A172 (cell line): ENCODE data around the gene GZMM. TPM values are rescaled to one million over a fixed set of nuclear protein-coding genes. Genes with fewer than 3 reads are reported as not detected.

Source experiments
- DNase-seq: peaks from one replicate; pipeline ENCODE4 v3.0.0-alpha.2; 2015; ENCODE audit warnings: low spot score
- total RNA-seq: library from RNA; depleted of rRNA; stranded (reverse); fragments of >200 nt; shearing (Covaris generic); gene quantifications from 2 replicates; pipeline ENCODE4 v1.2.3, GENCODE V29; 2014; rRNA removed

The GZMM gene
- total RNA-seq = not detected in 2 replicates

DNA sequence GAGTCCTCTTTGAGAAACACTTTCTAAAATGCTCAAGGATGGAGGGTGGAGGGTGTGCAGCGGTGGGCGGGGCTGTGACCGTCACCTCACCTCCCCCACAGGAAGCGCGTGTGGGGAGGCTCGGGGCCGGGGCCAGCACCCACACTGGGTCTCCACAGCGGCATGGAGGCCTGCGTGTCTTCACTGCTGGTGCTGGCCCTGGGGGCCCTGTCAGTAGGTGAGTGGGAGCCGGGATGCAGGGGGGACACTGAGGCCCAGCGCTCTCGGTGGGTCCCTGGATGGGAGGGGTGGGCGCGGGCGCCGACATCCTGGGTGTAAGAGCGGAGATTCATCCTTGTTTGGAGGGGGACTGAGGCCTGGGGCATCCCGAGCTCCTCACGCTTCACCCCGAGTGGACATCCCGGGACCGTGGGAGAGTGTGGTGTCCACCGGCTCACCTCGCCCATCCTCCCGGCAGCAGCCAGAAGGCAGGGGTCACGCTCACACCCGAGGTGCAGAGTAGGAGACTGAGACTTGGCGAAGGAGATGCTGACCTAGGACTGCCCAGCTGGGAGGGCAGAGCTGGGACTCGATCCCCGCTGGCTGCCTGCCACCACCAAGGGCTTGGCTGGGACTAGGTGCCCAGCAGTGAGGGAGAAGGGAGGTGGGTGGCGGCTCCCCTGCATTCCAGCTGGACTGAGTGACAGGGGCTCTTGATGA lies at the start of gene GZMM:
Gene GZMM, plus strand, starts transcription at position 144 of the 699 bp plus-strand sequence. Its CDS starts 19 bp downstream, at position 163.
- DNase-seq = no peak

DNA sequence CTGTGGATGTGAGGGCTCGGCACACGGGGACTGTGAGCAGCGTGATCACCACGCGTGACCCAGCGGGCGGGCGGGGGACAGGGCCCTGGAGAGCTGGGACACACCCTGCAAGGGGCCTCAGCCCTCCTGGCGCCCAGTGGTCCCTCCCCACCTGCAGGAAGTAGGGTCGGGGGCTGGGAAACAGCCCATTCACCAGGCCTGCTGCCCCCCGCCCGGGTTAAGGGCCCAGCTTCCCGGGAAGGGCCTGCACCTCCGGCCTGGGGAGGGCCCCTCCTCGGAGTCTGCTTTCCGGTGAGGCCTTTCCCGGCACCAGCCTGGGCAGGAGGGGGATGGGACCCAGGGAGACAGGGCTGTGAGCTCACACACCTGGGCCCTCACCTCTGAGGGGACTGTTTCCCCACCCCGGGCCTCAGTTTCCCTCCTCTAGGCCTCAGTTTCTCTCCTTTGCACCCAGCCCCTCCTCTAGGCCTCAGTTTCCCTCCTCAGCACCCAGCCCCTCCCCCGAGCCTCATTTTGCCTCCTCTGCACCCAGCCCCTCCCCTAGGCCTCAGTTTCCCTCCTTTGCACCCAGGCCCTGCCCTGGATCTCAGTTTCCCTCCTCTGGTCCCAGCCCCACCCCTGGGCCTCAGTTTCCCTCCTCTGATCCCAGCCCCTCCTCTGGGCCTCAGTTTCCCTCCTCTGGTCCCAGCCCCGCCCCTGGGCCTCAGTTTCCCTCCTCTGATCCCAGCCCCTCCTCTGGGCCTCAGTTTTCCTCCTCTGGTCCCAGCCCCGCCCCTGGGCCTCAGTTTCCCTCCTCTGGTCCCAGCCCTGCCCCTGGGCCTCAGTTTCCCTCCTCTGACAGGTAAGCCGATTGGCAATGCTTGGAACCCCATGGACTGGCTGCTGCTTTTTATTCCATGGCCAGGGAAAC lies 49.4 kb upstream of the GZMM start:
- DNase-seq = no peak

DNA sequence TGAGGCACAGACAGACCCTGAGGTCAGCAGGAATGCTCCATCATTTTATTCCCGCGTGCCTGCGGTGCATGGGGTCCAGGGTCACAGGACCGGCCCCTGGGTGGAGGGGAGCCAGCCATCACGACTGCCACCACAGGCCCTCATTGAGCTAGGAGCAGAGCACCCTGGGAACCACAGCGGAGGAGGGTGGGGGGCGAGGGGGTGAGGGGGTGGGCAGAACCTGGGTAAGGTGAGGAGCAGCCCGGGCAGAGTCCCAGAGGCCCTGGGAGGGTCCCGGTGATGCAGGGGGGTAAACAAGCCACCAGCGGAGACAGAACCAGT lies 48.8 kb upstream of the GZMM start:
- no peak for DNase-seq

DNA sequence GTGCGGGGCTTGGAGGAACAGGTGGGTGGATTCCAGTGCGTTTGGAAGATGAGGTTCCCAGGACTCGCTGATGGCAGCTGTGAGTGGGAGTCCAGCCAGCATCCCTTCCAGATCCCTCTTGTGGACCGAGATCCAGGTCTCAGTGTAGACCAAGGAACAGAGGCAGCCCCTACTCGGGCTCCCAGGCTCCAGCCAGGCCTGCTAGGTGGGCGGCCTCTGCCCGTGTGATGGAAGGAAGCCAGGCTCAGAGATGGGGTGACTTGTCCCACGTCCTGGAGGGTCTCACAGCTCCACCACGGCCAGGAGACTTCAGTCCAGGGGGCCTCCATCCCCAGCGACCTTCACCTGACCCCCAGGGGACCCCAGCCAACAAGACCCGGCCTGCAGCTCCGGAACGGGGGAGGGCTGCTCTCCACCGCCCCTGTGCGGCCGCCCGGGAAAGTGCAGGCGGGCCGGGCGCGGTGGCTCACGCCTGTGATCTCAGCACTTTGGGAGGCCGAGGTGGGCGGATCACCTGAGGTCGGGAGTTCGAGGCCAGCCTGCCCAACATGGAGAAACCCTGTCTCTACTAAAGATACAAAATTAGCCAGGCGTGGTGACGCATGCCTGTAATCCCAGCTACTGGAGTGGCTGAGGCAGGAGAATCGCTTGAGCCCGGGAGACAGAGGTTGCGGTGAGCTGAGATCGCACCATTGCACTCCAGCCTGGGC lies 48.3 kb upstream of the GZMM start:
- no peak for DNase-seq

DNA sequence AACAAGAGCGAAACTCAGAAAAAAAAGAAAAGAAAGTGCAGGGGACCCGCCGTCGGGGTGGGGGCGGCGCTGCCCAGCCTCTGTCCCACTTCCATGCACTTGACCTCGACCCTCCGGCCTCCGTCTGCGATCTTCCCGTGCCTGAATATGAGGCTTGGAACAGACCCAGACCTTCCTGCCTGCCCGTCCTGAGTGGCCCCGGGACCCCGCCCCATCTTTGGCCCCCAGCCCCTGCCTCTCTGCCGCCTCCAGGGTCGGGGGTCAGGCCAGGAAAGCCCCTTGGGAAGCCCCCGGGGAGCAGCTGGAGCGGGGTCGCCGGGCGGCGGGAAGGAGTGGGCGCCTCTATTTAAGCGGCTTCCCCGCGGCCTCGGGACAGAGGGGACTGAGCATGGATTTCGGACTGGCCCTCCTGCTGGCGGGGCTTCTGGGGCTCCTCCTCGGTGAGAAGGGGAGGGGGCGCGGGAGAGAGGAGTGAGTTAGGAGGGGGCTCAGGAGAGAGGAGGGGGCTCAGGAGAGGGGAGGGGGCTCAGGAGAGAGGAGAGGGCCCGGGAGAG lies 47.7 kb upstream of the GZMM start, which contains the start of gene MADCAM1:
Gene MADCAM1, plus strand, starts transcription at position 375 of the 554 bp plus-strand sequence. Its CDS starts 14 bp downstream, at position 389.
- no peak for DNase-seq

DNA sequence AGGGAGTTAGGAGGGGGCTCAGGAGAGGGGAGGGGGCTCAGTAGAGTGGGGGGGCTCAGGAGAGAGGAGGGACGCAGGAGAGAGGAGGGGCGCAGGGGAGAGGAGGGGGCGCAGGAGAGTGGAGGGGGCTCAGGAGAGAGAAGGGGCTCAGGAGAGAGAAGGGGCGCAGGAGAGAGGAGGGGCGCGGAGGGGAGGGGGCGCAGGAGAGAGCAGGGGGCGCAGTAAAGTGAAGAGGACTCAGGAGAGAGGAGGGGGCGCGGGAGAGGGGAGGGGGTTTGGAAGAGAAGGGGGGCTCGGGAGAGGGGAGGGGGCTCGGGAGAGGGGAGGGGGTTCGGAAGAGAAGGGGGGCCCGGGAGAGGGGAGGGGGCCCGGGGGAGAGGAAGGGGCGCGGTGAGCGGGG lies 46.9 kb upstream of the GZMM start:
- DNase-seq = no peak

DNA sequence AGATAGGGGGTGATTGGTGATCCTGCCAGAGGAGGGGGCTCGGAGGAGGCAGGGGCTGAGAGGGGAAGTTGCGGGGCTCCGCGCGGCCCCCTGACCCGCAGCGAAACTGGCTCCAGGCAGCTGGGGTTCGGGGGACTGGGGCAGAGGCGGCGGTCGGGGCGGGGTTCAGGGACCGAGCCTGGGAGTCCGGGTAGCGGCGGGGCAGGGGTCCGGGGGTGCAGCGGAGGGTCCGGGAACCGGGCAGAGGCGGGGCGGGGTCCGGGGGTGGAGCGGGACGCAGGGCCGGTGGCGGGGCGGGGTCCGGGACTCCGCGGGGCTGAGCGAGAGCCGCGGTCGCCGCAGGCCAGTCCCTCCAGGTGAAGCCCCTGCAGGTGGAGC lies 46.4 kb upstream of the GZMM start:
- no peak for DNase-seq

DNA sequence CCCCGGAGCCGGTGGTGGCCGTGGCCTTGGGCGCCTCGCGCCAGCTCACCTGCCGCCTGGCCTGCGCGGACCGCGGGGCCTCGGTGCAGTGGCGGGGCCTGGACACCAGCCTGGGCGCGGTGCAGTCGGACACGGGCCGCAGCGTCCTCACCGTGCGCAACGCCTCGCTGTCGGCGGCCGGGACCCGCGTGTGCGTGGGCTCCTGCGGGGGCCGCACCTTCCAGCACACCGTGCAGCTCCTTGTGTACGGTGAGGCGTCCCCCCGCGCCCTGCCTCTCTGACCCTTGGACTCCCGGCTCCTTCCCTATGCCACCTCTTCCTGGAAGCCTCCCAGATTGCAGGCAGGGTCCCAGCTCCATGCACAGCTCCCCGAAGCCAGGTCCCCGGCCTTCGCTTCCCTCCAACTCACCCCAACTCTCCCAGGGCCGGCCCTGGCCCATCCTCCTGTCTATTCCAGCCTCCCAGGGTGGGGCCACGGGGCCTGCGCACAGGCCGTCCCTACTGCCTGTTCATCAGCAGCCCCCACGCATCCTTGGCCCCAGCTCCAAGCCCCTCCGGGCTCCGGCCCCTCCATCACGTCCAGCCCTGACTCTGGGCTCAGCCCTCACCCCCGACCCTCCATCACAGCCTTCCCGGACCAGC lies 45.9 kb upstream of the GZMM start:
- DNase-seq = no peak

DNA sequence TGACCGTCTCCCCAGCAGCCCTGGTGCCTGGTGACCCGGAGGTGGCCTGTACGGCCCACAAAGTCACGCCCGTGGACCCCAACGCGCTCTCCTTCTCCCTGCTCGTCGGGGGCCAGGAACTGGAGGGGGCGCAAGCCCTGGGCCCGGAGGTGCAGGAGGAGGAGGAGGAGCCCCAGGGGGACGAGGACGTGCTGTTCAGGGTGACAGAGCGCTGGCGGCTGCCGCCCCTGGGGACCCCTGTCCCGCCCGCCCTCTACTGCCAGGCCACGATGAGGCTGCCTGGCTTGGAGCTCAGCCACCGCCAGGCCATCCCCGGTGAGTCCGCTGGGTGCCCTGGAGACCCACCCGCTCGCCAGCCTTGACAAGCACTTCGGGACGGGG lies 45.4 kb upstream of the GZMM start:
- no peak for DNase-seq

DNA sequence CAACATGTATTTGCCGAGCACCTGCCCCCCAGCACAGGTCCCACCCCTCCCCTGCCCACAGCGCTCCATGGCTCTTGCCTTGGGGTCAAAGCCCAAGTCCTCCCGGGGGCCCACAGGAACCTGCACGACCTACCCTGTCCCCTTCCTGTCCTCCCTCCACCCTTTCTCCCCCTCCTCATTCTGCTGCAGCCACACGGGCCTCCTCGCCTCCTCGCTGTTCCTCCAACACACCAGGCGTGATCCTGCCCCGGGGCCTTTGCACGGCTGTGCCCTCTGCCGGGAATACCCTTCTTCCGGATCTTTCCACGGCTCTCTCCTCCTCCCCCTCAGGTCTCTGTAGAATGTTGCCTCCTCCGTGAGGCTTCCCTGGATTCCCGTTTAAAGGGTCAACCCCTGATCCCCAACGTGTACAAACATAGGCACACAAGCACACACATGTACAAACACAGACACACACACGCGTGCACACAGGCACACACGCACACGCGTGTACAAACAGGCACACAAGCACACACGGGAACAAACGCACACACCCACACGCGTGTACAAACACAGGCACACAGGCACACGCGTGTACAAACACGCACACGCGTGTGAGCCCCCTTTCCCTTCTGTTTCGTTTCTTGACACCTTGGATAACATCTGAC lies 44.8 kb upstream of the GZMM start:
- DNase-seq = no peak

DNA sequence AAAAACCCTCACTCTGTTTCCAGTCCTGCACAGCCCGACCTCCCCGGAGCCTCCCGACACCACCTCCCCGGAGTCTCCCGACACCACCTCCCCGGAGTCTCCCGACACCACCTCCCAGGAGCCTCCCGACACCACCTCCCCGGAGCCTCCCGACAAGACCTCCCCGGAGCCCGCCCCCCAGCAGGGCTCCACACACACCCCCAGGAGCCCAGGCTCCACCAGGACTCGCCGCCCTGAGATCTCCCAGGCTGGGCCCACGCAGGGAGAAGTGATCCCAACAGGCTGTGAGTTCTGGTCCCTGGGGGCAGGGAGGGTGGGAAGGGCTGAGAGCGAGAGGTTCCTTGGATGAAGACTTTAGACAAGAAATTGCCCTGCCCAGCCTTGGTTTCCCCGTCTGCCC lies 42.2 kb upstream of the GZMM start:
- DNase-seq = no peak

DNA sequence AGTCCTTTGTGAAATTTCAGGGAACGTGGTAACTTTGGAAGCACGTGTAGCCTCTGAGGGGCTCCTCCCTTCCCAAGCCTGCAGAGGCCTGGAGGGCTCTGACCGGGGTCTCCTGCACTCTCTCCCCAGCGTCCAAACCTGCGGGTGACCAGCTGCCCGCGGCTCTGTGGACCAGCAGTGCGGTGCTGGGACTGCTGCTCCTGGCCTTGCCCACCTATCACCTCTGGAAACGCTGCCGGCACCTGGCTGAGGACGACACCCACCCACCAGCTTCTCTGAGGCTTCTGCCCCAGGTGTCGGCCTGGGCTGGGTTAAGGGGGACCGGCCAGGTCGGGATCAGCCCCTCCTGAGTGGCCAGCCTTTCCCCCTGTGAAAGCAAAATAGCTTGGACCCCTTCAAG lies 39.2 kb upstream of the GZMM start:
- DNase-seq = no peak

DNA sequence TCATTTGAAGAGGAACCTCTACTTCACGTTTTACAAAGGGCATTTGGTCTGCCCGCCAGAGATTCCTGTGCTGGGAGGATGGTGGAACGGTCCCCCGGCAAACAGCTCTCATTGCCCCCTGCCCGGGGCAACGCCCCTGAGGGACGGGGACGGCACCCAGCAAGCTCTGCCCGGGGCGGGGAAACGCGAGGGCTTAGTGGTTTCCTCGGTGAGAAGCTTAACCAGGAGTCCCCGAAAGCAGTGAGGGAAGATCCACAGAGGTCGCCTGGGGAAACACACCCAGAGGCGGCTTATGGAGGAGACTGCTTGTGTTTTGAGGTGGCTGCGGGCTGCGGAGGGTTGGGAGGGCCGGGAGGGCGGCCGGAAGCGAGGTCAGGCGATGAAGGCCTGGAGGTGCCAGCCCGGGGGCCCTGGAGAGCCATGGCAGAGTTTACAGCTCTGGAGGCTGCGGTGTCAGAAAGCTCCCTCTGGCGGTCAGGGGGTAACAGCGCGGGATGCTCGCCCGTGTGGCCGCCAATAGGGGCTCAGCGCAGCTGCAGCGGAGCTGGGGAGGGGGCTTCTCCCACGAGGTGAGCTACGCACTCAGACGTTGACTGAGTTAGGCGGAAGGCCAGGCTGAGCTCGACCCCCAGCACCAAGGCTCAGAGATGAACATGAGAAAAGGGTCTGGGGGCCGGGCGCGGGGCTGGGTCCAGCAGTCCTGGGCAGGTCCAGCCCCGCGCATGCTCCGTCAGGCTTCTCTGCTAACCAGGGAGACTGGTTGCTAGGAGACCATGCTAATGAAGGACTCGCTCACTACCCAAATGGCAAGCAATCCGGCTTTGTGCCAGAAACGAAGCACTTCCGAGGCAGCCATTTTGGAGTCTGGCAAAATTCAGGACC lies 37.2 kb upstream of the GZMM start:
- DNase-seq = peak; percentile 100

DNA sequence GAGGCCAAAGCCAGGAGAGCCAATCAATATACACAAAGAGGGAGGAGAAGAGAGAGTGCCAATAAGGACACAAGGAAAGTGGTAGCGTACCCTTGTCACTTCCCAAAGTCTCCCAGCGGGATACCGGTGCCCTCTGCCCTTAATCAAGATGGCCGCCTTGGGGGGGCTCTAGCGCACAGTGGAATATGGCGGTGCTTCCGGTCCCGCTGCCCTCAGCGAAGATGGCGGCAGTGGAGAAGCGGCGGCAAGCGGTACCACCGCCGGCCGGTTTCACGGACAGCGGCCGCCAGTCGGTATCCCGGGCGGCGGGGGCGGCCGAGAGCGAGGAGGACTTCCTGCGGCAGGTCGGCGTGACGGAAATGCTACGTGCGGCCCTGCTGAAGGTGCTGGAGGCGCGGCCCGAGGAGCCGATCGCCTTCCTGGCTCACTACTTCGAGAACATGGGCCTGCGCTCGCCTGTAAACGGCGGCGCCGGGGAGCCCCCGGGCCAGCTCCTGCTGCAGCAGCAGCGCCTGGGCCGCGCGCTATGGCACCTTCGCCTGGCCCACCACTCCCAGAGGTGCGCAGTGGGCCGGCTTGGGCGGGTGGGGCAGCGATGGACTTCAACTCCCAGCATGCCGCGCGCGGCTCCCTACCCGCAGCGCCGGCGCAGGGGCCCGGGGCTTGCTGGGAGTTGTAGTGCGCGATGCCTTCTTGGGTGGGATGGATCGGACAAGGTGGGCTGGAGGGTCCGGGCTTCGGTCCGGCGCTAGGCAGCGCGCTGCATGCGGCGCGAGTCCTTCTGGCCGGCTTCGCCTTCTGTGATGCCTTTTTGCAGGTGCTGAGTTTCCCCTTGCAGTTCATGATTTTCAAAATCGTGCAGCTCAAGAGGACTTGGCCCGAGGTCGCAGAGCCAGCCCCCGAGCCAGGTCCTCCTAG lies 36.3 kb upstream of the GZMM start, which contains the start of gene TPGS1:
Gene TPGS1, plus strand, starts transcription at position 212 of the 918 bp plus-strand sequence. Its CDS starts 10 bp downstream, at position 222.
- peak; percentile 66 for DNase-seq

DNA sequence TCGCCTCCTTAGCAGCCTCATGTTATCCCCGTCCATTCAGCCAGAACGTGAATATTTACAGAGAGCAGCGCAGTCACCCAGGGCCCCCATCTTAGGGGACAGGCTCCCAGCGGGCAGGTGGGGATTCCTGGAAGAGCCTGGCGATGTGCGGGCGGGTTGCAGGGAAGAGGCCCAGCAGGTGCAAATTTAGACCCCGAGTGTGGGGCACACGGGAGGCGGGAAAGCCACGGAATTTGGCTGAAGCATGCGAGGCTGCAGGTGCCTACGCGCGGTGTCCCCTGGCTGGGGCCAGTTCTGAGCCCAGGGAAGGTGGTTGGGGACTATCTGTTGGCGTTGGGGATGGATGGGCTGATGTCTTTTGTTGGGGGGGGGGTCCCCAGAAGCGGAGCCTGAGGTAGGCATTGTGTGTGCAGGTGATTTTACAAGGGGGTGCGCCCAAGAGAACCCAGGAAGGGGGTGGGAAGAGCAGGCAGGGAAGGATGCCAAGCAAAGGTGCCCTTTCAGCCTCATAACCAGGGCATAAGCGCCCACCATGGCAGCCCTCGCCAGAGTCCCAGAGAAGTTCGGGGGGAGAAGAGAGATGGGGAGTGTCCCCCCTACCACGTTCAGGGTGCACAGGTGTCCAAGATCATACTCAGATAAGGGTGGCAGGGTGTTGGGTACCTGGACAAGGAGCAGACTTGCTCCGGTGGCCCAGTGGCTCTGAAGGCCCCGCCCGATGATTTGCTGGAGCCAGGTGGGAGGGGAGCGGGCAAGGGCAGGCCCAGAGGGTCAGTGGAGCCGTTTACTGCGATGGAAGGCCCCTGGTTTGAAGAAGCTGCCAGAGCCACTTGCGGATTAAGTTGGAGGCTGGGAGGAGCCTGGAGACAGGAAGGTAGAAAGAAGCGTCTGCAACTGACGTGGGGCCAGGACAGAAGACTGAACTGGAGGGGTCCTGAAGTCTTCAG lies 35.4 kb upstream of the GZMM start:
- no peak for DNase-seq

DNA sequence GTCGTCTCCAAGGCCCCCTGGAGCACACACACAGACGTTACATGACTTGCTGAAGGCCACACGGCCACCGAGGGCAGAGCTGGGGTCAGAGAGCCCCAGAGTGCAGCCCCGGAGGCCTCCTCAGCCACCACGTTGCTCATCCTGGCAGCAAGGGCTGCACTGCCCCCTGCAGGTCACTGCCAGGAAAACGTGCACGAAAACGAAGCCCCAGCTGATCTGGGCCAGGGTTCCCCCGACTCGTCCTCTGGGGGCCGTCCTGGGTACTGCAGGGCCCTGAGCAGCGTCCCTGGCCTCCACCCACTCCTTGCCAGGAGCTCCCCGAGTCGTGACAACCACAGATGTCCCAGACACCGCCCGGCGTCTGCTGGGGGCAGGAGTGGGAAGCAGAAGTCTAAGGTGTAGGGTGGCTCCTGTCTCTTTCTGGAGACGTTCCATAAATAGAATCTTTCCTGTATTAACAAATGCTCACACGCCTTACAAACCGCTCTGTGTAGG lies 33.2 kb upstream of the GZMM start:
- DNase-seq = peak; percentile 84

DNA sequence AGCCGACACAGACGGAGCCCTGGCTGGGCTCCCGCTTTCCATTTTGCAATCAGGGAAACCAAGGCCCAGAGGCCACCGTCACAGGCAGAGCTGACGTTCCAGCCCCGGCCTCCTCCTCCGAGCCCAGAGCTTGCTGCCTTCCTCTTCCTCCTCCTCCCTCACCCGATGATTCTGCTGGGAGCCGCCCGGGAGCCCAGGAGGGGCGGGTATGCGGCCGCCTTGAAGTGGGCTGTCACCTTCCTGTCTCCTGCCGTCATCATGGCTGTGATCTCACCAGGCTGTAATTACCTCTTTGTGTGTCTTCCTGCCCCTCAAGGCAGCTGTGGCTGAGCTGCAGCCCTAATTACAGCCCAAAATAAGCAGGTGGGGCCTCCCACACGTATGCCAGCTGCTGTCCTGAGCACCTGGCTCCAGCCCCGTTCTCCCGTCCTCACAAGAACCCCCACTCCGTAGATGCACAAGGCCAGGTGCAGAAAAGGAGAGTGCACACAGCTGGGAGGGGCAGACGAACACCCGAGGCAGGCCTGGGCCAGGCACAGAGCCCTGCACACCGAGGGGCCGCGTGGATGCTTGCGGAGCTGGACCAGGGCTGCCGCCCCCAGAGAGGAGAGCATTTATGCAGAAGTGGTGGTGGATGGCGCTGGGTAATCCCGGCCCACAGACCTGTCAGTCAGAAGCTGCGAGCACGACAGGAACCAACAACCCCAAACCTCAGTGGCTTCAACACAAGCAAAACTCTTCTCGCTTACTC lies 32.6 kb upstream of the GZMM start:
- DNase-seq = peak; percentile 91
